ENCODE data around the gene RPS17. TPM values are rescaled to one million over a fixed set of nuclear protein-coding genes. Genes with fewer than 3 reads are reported as not detected.

The RPS17 gene
- total RNA-seq, 1 donor from 2014 or later = 1,663 TPM

DNA sequence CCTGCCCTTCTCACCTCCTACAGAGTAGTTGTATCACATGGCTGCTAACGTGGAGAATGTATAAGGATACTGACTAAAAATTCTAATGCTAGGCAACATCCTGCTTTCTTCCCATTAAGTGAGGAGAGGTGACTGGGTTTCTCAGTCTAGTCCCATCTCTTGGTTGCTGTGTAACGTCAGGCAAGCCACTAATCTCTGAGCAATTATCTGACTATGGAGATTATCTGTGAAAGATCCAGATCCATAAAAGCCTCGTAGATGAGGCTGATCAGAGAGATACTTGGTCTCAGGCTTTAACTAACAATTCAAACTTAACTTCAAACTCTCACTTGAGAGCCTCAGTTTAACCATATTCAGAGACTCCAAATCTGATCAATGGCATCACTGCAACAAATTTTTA is 4.7 kb upstream of the RPS17 start:
- Histone ChIP-seq H3K4me3 (ENCODE audit: insufficient read depth, low read depth, low read length) (no peak overlapping the region), H3K9me3 (ENCODE audit: insufficient read depth, low read depth, low read length) (no peaks in the 10 kb centered on the region), H3K4me1 (ENCODE audit: insufficient read depth, low read length) (peaks cover 11% of the 10 kb centered on the region), H3K36me3 (ENCODE audit: insufficient read depth, low read length) (no peaks in the 10 kb centered on the region), H3K27me3 (ENCODE audit: insufficient read depth, low read length) (no peaks in the 10 kb centered on the region), H3K4me2 (ENCODE audit: low read length) (no peak overlapping the region), H3K9ac (ENCODE audit: low read length) (no peak overlapping the region), H3K27ac (ENCODE audit: low read depth, low read length) (no peak overlapping the region), H2AFZ (ENCODE audit: low read depth, low read length) (no peak overlapping the region), H3K79me2 (ENCODE audit: insufficient read depth, low read length) (peaks cover 10% of the 10 kb centered on the region), H4K20me1 (ENCODE audit: insufficient read depth, low read length) (no peaks in the 10 kb centered on the region)
- peaks cover 20% of the 10 kb centered on the region for H3K36me3 Mint-ChIP-seq (ENCODE audit: low read depth, unreplicated experiment)
- no peaks in the 10 kb centered on the region for H3K27me3 Mint-ChIP-seq (ENCODE audit: low read depth, unreplicated experiment)
- no peak overlapping the region for H3K4me3 Mint-ChIP-seq (ENCODE audit: unreplicated experiment)
- no peak overlapping the region for H3K27ac Mint-ChIP-seq (ENCODE audit: unreplicated experiment)
- TF ChIP-seq, protein P1, sequence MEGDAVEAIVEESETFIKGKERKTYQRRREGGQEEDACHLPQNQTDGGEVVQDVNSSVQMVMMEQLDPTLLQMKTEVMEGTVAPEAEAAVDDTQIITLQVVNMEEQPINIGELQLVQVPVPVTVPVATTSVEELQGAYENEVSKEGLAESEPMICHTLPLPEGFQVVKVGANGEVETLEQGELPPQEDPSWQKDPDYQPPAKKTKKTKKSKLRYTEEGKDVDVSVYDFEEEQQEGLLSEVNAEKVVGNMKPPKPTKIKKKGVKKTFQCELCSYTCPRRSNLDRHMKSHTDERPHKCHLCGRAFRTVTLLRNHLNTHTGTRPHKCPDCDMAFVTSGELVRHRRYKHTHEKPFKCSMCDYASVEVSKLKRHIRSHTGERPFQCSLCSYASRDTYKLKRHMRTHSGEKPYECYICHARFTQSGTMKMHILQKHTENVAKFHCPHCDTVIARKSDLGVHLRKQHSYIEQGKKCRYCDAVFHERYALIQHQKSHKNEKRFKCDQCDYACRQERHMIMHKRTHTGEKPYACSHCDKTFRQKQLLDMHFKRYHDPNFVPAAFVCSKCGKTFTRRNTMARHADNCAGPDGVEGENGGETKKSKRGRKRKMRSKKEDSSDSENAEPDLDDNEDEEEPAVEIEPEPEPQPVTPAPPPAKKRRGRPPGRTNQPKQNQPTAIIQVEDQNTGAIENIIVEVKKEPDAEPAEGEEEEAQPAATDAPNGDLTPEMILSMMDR (IDR thresholded peaks at IDR 0.05; ENCODE audit: insufficient read depth, low read depth, low read length) = no peak
- DNase-seq (ENCODE audit: low read depth) = no peak
- FAIRE-seq = no peak
- H3K4me1 Mint-ChIP-seq (ENCODE audit: low read depth, unreplicated experiment) = peaks cover 23% of the 10 kb centered on the region
- H3K9me3 Mint-ChIP-seq (ENCODE audit: unreplicated experiment) = peaks cover 3% of the 10 kb centered on the region

DNA sequence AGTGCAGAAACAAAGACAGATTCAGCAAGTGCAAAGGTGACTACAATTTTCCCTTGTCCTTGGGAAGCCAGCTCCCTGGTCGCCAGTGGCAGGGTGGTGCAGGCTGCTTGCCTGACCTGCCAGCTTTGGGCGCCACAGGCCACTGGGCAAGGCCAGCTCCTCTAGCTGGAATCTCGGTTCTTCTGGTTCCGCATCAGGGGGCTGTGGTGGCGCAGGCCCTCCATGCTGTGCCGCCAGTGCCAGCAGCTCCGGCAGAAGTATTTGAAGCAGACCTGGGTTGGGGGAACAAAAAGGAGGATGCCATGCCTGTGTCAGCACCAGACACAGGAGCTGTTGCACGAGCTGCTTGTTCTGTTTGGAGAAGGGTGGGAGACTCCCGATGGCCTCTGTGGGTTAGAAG is 4.2 kb upstream of the RPS17 start:
- FAIRE-seq = no peak
- H3K4me1 Mint-ChIP-seq (ENCODE audit: low read depth, unreplicated experiment) = peaks cover 23% of the 10 kb centered on the region

DNA sequence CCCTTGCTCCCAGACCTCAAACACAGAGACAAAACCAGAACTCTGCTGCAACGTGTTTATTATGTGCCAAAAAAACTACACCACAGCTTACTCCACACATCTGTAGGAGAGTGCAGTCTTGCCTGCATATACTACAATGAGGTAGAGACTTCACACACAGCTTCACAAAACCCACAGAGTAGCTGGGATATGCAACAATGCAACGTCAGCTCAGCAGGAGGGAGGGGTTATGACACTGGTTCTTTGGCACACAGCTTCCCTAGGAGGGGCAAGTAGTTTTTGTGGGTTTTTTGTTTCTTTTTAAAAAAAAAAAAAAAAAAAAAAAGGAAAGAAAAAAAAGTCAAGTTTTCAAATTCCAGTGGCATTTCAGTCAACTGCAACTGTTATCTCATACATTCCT is 2.9 kb upstream of the RPS17 start:
- Mint-ChIP-seq H3K9me3 (ENCODE audit: unreplicated experiment) (peaks cover 3% of the 10 kb centered on the region), H3K36me3 (ENCODE audit: low read depth, unreplicated experiment) (peaks cover 22% of the 10 kb centered on the region), H3K27ac (ENCODE audit: unreplicated experiment) (peak overlapping the region; percentile 84), H3K4me3 (ENCODE audit: unreplicated experiment) (peak overlapping the region; percentile 75), H3K27me3 (ENCODE audit: low read depth, unreplicated experiment) (no peaks in the 10 kb centered on the region), H3K4me1 (ENCODE audit: low read depth, unreplicated experiment) (peaks cover 16% of the 10 kb centered on the region)
- no peak overlapping the region for H3K4me3 ChIP-seq (ENCODE audit: insufficient read depth, low read depth, low read length)
- H3K9me3 ChIP-seq (ENCODE audit: insufficient read depth, low read depth, low read length) = no peaks in the 10 kb centered on the region
- peak overlapping the region; percentile 30 for H3K27ac ChIP-seq (ENCODE audit: low read depth, low read length)
- peaks cover 18% of the 10 kb centered on the region for H3K4me1 ChIP-seq (ENCODE audit: insufficient read depth, low read length)
- TF ChIP-seq, protein P1 (IDR thresholded peaks at IDR 0.05; ENCODE audit: insufficient read depth, low read depth, low read length) = no peak
- no peak for TF ChIP-seq EZH2 (IDR thresholded peaks at IDR 0.05; ENCODE audit: insufficient read depth, low read length)
- H2AFZ ChIP-seq (ENCODE audit: low read depth, low read length) = no peak overlapping the region
- peak overlapping the region; percentile 44 for H3K9ac ChIP-seq (ENCODE audit: low read length)
- H3K27me3 ChIP-seq (ENCODE audit: insufficient read depth, low read length) = no peaks in the 10 kb centered on the region
- no peak for FAIRE-seq
- DNase-seq (ENCODE audit: low read depth) = peak; percentile 93
- peaks cover 17% of the 10 kb centered on the region for H4K20me1 ChIP-seq (ENCODE audit: insufficient read depth, low read length)
- H3K79me2 ChIP-seq (ENCODE audit: insufficient read depth, low read length) = peaks cover 29% of the 10 kb centered on the region
- peaks cover 8% of the 10 kb centered on the region for H3K36me3 ChIP-seq (ENCODE audit: insufficient read depth, low read length)
- peak overlapping the region; percentile 52 for H3K4me2 ChIP-seq (ENCODE audit: low read length)

More for the DNA sequence above, 4.2 kb upstream of the RPS17 start:
- no peak for DNase-seq (ENCODE audit: low read depth)
- Histone ChIP-seq H4K20me1 (ENCODE audit: insufficient read depth, low read length) (peaks cover 5% of the 10 kb centered on the region), H3K27me3 (ENCODE audit: insufficient read depth, low read length) (no peaks in the 10 kb centered on the region), H3K27ac (ENCODE audit: low read depth, low read length) (no peak overlapping the region), H3K4me3 (ENCODE audit: insufficient read depth, low read depth, low read length) (no peak overlapping the region), H3K79me2 (ENCODE audit: insufficient read depth, low read length) (peaks cover 16% of the 10 kb centered on the region), H3K9ac (ENCODE audit: low read length) (no peak overlapping the region), H3K4me2 (ENCODE audit: low read length) (no peak overlapping the region), H3K36me3 (ENCODE audit: insufficient read depth, low read length) (no peaks in the 10 kb centered on the region), H2AFZ (ENCODE audit: low read depth, low read length) (no peak overlapping the region), H3K9me3 (ENCODE audit: insufficient read depth, low read depth, low read length) (no peaks in the 10 kb centered on the region), H3K4me1 (ENCODE audit: insufficient read depth, low read length) (peaks cover 11% of the 10 kb centered on the region)
- TF ChIP-seq, protein P1 (IDR thresholded peaks at IDR 0.05; ENCODE audit: insufficient read depth, low read depth, low read length) = no peak
- no peak for TF ChIP-seq EZH2 (IDR thresholded peaks at IDR 0.05; ENCODE audit: insufficient read depth, low read length)
- Mint-ChIP-seq H3K9me3 (ENCODE audit: unreplicated experiment) (peaks cover 3% of the 10 kb centered on the region), H3K27ac (ENCODE audit: unreplicated experiment) (no peak overlapping the region), H3K36me3 (ENCODE audit: low read depth, unreplicated experiment) (peaks cover 22% of the 10 kb centered on the region), H3K27me3 (ENCODE audit: low read depth, unreplicated experiment) (no peaks in the 10 kb centered on the region), H3K4me3 (ENCODE audit: unreplicated experiment) (no peak overlapping the region)
